ENCODE data around the gene CAMKV. TPM values are rescaled to one million over a fixed set of nuclear protein-coding genes. Genes with fewer than 3 reads are reported as not detected.

CAMKV gene
- total RNA-seq, 1 donor from 2014 or later = not detected

GRCh38 chr3:49868862-49869466 lies 742 bp downstream of the CAMKV start:
- H3K4me1 ChIP-seq = peaks cover 11% of the 10 kb centered on the region
- H3K36me3 ChIP-seq = no peaks in the 10 kb centered on the region
- intact Hi-C loops (cut with DNase I) = no loop called here
- DNase-seq (no peak), ATAC-seq (no peak)
- H3K27ac ChIP-seq = no peak overlapping the region
- H3K4me3 ChIP-seq = peak overlapping the region; percentile 40
- no peaks in the 10 kb centered on the region for H3K9me3 ChIP-seq
- H3K27me3 ChIP-seq (ENCODE audit: low read depth) = peaks cover 39% of the 10 kb centered on the region
- no peak for TF ChIP-seq CTCF (IDR thresholded peaks at IDR 0.05)

GRCh38 chr3:49867871-49868321 lies 1.8 kb downstream of the CAMKV start:
- H3K27ac ChIP-seq = no peak overlapping the region
- H3K4me1 ChIP-seq = peaks cover 11% of the 10 kb centered on the region
- no peak for TF ChIP-seq CTCF (IDR thresholded peaks at IDR 0.05)
- peaks cover 39% of the 10 kb centered on the region for H3K27me3 ChIP-seq (ENCODE audit: low read depth)
- H3K4me3 ChIP-seq = no peak overlapping the region
- ATAC-seq (no peak), DNase-seq (no peak)
- no peaks in the 10 kb centered on the region for H3K9me3 ChIP-seq
- intact Hi-C loops (cut with DNase I) = no loop called here
- no peaks in the 10 kb centered on the region for H3K36me3 ChIP-seq

GRCh38 chr3:49867400-49867799 lies 2.3 kb downstream of the CAMKV start:
- DNase-seq = no peak
- no peak for TF ChIP-seq CTCF (IDR thresholded peaks at IDR 0.05)
- ATAC-seq = no peak
- H3K27ac ChIP-seq = no peak overlapping the region
- H3K27me3 ChIP-seq (ENCODE audit: low read depth) = peaks cover 39% of the 10 kb centered on the region
- no peaks in the 10 kb centered on the region for H3K36me3 ChIP-seq
- peaks cover 11% of the 10 kb centered on the region for H3K4me1 ChIP-seq
- intact Hi-C loops (cut with DNase I) = no loop called here
- H3K4me3 ChIP-seq = no peak overlapping the region
- no peaks in the 10 kb centered on the region for H3K9me3 ChIP-seq

- ATAC-seq = no peak
- Histone ChIP-seq H3K36me3 (no peaks in the 10 kb centered on the region), H3K27me3 (ENCODE audit: low read depth) (peaks cover 28% of the 10 kb centered on the region), H3K9me3 (no peaks in the 10 kb centered on the region), H3K27ac (no peak overlapping the region), H3K4me3 (no peak overlapping the region), H3K4me1 (peaks cover 11% of the 10 kb centered on the region)
- no peak for DNase-seq
- no peak for TF ChIP-seq CTCF (IDR thresholded peaks at IDR 0.05)
- intact Hi-C loops (cut with DNase I) = no loop called here
Observed at GRCh38 chr3:49865198-49865784, 4.4 kb downstream of the CAMKV start.

- H3K4me3 ChIP-seq = no peak overlapping the region
- no peak for TF ChIP-seq CTCF (IDR thresholded peaks at IDR 0.05)
- H3K9me3 ChIP-seq = no peaks in the 10 kb centered on the region
- H3K27me3 ChIP-seq (ENCODE audit: low read depth) = peaks cover 20% of the 10 kb centered on the region
- no peak for DNase-seq
- no peaks in the 10 kb centered on the region for H3K36me3 ChIP-seq
- intact Hi-C loops (cut with DNase I) = no loop called here
- H3K4me1 ChIP-seq = peaks cover 6% of the 10 kb centered on the region
- no peak overlapping the region for H3K27ac ChIP-seq
- ATAC-seq = no peak
Observed at GRCh38 chr3:49864505-49864904, 5.2 kb downstream of the CAMKV start.
